Ureter (tissue), 1 donor: ENCODE results near the gene COQ8A. TPM values are rescaled to one million over a fixed set of nuclear protein-coding genes. Genes with fewer than 3 reads are reported as not detected.
"Not testable (repeated sequence)": the region's sequence is repeated elsewhere in the genome, so short reads cannot be mapped to it uniquely, and the experiment has no call there.

ENCODE experiments used
- DNase-seq: peaks from one replicate; pipeline ENCODE4 v3.0.0-alpha.2; 2020; ENCODE audit warnings: low spot score
- total RNA-seq: library from RNA; stranded (reverse); gene quantifications from one replicate; pipeline ENCODE4 v1.2.4, GENCODE V29; 2023
- donor health status: DM: yes; HTN: yes; CAD: no.

Gene COQ8A
- total RNA-seq, 1 donor from 2014 or later: 32.7 TPM

- no peak for DNase-seq
These were observed 44.6 kb downstream of the COQ8A start for GRCh38 chr1:226984521-226985238.

GRCh38 chr1:226985239-226985838 lies 45.2 kb downstream of the COQ8A start:
- DNase-seq: no peak

- DNase-seq: peak; percentile 47
These were observed 45.9 kb downstream of the COQ8A start for GRCh38 chr1:226985839-226986463.

GRCh38 chr1:226986496-226987178 lies 46.5 kb downstream of the COQ8A start:
- no peak for DNase-seq

GRCh38 chr1:226987179-226987536 lies 47.1 kb downstream of the COQ8A start:
- no peak for DNase-seq

GRCh38 chr1:226987623-226988333 lies 47.7 kb downstream of the COQ8A start:
- DNase-seq: no peak

GRCh38 chr1:226988334-226988666 lies 48.2 kb downstream of the COQ8A start:
- peak; percentile 81 for DNase-seq

GRCh38 chr1:226989085-226989920 lies 49.2 kb downstream of the COQ8A start:
- DNase-seq: no peak

GRCh38 chr1:226990133-226990716 lies 50.1 kb downstream of the COQ8A start:
- peak; percentile 49 for DNase-seq

GRCh38 chr1:226991920-226992319 lies 51.8 kb downstream of the COQ8A start:
- no peak for DNase-seq

GRCh38 chr1:226993814-226994585 lies 53.9 kb downstream of the COQ8A start:
- DNase-seq: no peak

- DNase-seq: no peak
These were observed 54.7 kb downstream of the COQ8A start for GRCh38 chr1:226994586-226995364.

GRCh38 chr1:226995365-226996332 lies 55.6 kb downstream of the COQ8A start:
- no peak for DNase-seq

- not testable (repeated sequence) for DNase-seq
These were observed 59.5 kb downstream of the COQ8A start for GRCh38 chr1:226999579-226999978.

GRCh38 chr1:227002531-227003049 lies 62.5 kb downstream of the COQ8A start:
- DNase-seq: no peak

GRCh38 chr1:227003165-227003564 lies 63.1 kb downstream of the COQ8A start:
- no peak for DNase-seq

GRCh38 chr1:227004796-227005195 lies 64.7 kb downstream of the COQ8A start:
- DNase-seq: no peak
